Immature natural killer cell (primary cell): ENCODE data around the gene LIPC. TPM values are rescaled to one million over a fixed set of nuclear protein-coding genes. Genes with fewer than 3 reads are reported as not detected.

ENCODE experiments used
- DNase-seq, 3 donors: peaks; one replicate each; pipeline ENCODE4 v3.0.0; 2022; ENCODE audit warnings: mixed read lengths in 1 of 3
- H3K27ac Mint-ChIP-seq, 6 donors: one replicate each; pipeline ENCODE4 v1.8.0; 2020; ENCODE audit warnings: mixed read lengths in 6 of 6, mild to moderate bottlenecking in 5 of 6, inconsistent platforms in 4 of 6, moderate library complexity in 3 of 6
- H3K27me3 Mint-ChIP-seq, 3 donors: one replicate each; pipeline ENCODE4 v1.8.0; 2020 to 2021; ENCODE audit warnings: low read depth in 3 of 3, mild to moderate bottlenecking in 3 of 3, mixed read lengths in 3 of 3, moderate library complexity in 3 of 3, inconsistent platforms in 1 of 3
- H3K36me3 Mint-ChIP-seq, 3 donors: one replicate each; pipeline ENCODE4 v1.8.0; 2020; ENCODE audit warnings: mixed read lengths in 3 of 3, inconsistent platforms in 2 of 3, mild to moderate bottlenecking in 2 of 3
- H3K4me1 Mint-ChIP-seq, 2 donors: one replicate each; pipeline ENCODE4 v1.8.0; 2020; ENCODE audit warnings: inconsistent platforms in 2 of 2, mild to moderate bottlenecking in 2 of 2, mixed read lengths in 2 of 2, moderate library complexity in 1 of 2
- H3K4me3 Mint-ChIP-seq, 5 donors: one replicate each; pipeline ENCODE4 v1.8.0; 2020; ENCODE audit warnings: mild to moderate bottlenecking in 5 of 5, mixed read lengths in 5 of 5, inconsistent platforms in 3 of 5, moderate library complexity in 3 of 5
- H3K9me3 Mint-ChIP-seq, 6 donors: one replicate each; pipeline ENCODE4 v1.8.0; 2020; ENCODE audit warnings: mild to moderate bottlenecking in 6 of 6, mixed read lengths in 6 of 6, inconsistent platforms in 4 of 6, moderate library complexity in 3 of 6
- polyA plus RNA-seq, 3 donors: library from polyadenylated mRNA; unstranded; fragments of 300-500 nt; fragmentation: Illumina TruSeq; gene quantifications; one replicate each; pipeline ENCODE4 v1.2.3, GENCODE V29; 2021

Gene LIPC
- polyA plus RNA-seq, 3 donors from 2014 or later, result 2.4 to 6.8 (median 2.8) TPM

DNA sequence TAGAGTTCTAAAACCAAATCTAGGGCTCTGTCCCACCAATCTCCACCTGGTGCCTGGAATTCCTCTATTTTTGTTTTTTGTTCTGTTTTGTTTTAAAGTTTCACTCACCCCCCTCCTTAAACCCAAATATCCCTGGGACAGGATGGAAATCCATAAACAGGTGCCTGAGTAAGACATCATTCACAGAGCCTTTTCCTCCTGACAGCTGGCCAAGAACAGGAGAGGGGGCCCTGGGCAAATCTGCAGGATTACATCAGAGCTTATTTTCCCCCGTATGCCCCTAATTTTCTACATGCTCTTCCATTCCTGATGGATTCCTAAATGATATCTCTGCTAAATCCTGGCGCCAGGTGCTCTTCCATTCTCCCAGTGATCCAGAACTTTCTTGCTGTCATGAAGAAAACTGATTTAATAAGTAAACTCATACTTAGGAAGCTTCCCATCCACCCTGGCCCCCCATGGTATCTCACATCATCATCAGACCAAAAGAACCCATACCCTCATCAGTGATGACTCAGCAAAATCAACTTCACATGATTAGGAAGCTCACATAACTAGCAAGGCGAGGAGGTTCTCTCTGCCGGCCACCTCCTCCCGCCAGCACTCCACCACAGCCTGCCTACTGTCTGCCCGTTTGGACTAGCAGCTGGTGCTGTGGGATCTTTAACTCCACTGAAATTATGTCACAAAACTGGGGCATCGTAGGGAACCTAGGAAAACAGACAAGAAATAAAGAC lies 61.0 kb downstream of the LIPC start:
- DNase-seq, result no peak
- H3K9me3 Mint-ChIP-seq, result no peaks in the 10 kb centered on the region
- H3K4me3 Mint-ChIP-seq, result no peak overlapping the region
- peaks cover 0 to 4% (median 3%) of the 10 kb centered on the region in 3 donors for H3K36me3 Mint-ChIP-seq
- H3K27ac Mint-ChIP-seq, result peak overlapping the region in 1 of 6 donors; percentile 28
- peaks cover 36 to 49% of the 10 kb centered on the region in 2 donors for H3K4me1 Mint-ChIP-seq
- peaks cover 2 to 5% (median 2%) of the 10 kb centered on the region in 3 donors for H3K27me3 Mint-ChIP-seq

DNA sequence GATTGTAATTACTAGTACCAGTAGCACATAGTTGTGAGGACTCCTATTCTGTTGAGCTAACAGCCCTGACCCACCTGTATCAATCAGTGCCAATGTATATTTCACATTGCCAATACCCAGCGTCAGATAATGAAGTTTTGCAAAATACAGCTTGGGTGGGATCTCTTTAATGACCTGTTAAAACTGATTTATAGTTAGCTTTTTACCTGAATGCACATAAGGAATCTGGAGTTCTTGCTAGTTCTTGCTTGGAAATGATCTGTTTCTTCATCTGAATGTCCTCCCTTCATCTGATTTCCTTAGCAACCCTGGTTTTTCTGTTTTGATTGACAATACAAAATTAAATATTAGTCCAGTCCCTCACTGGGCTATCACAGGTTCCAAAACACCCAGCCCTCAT lies 62.8 kb downstream of the LIPC start:
- peak overlapping the region in 2 of 6 donors; percentile 7 to 64 for H3K27ac Mint-ChIP-seq
- DNase-seq, result no peak
- peaks cover 2 to 5% (median 3%) of the 10 kb centered on the region in 3 donors for H3K27me3 Mint-ChIP-seq
- H3K4me1 Mint-ChIP-seq, result peaks cover 24 to 33% of the 10 kb centered on the region in 2 donors
- no peaks in the 10 kb centered on the region for H3K9me3 Mint-ChIP-seq
- H3K36me3 Mint-ChIP-seq, result peaks cover 0 to 4% (median 0%) of the 10 kb centered on the region in 3 donors
- no peak overlapping the region for H3K4me3 Mint-ChIP-seq

DNA sequence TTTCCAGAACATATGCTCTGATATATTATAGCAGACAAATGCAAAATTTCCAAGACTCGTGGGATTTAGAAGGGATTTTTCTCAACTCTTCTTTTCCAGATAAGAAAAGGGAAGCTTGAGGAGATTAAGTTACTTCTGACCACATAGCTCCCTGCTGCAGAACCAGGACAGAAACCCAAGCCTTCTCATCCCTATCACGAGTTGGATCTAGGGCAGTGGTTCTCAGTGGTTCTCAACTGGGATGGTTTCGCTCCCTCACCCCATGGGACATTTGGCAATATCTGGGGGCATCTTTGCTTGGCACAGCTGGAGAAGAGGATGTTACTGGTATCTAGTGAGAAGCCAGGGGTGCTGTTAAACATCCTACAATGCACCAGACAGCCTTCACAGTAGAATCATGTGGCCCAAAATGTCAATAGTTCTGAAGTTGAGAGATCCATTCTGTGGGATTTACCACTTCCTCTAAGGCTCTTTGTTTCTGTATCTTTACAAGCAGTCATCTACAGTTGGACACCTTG lies 64.2 kb downstream of the LIPC start:
- Mint-ChIP-seq H3K27ac (peak overlapping the region in 4 of 6 donors; percentile 1 to 76 (median 65)), H3K36me3 (peaks cover 0 to 4% (median 0%) of the 10 kb centered on the region in 3 donors), H3K4me3 (peak overlapping the region in 2 of 5 donors; percentile 31 to 42), H3K4me1 (peaks cover 24 to 39% of the 10 kb centered on the region in 2 donors), H3K27me3 (peaks cover 2 to 4% (median 3%) of the 10 kb centered on the region in 3 donors), H3K9me3 (no peaks in the 10 kb centered on the region)
- DNase-seq, result peak in 1 of 3 donors; percentile 15

DNA sequence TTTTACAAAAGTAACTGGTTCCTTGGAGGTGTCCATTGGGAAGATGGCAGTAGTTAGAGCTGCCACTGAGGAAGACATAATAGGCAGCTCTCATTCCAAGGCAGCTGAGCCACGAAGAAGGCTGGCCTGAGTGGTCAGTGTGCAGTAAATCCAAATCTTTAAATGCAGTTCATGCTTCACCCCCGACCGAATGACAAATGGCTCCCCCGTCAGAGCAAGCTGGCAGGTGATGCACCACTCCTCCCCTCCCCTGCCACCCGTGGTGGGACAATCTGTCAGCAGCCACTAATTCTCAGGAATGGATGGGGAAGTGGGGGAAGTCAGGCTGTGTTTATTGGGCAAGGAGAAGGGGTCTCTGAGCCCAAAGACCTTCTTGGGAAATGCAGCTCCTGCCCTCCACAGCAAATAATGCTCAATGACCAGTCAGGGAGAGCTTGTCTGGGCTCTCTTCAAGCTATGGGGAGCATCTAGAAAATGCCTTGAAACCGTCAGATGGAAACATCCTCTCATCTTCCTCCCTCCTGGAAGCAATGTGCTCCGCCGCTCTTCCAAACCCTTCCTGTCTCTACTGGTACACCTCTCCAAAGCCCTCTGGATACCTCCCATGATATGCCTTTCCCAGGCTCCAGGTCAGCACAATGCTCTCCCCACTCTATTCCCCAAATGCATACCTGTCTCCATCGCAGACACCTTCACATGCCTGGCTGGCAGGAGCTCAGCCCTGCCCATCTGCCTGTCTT lies 65.4 kb downstream of the LIPC start:
- no peak for DNase-seq
- Mint-ChIP-seq H3K36me3 (peaks cover 0 to 4% (median 0%) of the 10 kb centered on the region in 3 donors), H3K27me3 (peaks cover 2 to 3% (median 2%) of the 10 kb centered on the region in 3 donors), H3K9me3 (no peaks in the 10 kb centered on the region), H3K4me3 (no peak overlapping the region), H3K4me1 (peaks cover 24 to 38% of the 10 kb centered on the region in 2 donors), H3K27ac (peak overlapping the region in 1 of 6 donors; percentile 60)

DNA sequence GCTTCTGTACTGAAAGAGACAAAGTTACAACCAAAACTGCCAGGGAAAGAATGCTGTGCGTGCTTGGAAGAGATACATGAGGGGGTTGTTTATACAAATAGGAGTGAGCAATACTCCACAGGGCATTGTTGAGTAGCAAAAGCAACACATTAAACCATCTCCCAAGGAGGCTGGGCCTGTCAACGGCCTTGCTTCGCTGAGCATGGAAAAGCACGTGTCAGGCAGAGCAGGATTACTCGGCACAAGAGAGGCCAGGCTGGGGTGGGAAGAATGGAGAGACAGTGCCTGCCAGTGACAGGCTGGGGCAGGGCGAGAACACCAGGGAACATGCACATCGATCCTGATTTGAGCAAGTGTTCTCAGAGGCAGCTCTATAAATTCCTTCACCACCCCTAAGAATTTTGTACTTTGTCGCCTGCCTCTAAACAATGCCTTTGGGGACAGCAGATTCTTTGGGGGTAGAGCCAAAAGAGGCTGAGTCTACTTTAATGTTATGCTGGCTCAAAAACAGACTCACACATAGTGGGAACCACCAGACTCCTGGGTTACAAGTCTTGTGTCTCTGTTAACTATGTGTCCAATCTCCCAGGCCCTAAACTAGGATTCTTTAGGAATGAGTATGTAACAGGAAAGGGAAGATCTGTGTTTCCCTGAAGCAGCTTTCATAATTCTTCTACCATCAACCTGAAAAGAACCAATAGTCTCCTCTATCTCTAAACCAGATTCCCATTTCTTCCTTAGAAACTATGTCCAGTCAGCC lies 67.2 kb downstream of the LIPC start:
- peaks cover 22 to 31% of the 10 kb centered on the region in 2 donors for H3K4me1 Mint-ChIP-seq
- no peak overlapping the region for H3K4me3 Mint-ChIP-seq
- no peak for DNase-seq
- peak overlapping the region in 3 of 6 donors; percentile 8 to 28 (median 18) for H3K27ac Mint-ChIP-seq
- no peaks in the 10 kb centered on the region for H3K9me3 Mint-ChIP-seq
- peaks cover 2% of the 10 kb centered on the region in 3 donors for H3K27me3 Mint-ChIP-seq
- peaks cover 0 to 4% (median 0%) of the 10 kb centered on the region in 3 donors for H3K36me3 Mint-ChIP-seq

GRCh38 chr15:58501006-58501405 lies 69.2 kb downstream of the LIPC start:
- Mint-ChIP-seq H3K27ac (peak overlapping the region in 1 of 6 donors; percentile 62), H3K36me3 (peaks cover 4% of the 10 kb centered on the region in 3 donors), H3K4me3 (no peak overlapping the region), H3K27me3 (peaks cover 0 to 2% (median 2%) of the 10 kb centered on the region in 3 donors), H3K4me1 (peaks cover 17 to 33% of the 10 kb centered on the region in 2 donors), H3K9me3 (no peaks in the 10 kb centered on the region)
- DNase-seq, result no peak

DNA sequence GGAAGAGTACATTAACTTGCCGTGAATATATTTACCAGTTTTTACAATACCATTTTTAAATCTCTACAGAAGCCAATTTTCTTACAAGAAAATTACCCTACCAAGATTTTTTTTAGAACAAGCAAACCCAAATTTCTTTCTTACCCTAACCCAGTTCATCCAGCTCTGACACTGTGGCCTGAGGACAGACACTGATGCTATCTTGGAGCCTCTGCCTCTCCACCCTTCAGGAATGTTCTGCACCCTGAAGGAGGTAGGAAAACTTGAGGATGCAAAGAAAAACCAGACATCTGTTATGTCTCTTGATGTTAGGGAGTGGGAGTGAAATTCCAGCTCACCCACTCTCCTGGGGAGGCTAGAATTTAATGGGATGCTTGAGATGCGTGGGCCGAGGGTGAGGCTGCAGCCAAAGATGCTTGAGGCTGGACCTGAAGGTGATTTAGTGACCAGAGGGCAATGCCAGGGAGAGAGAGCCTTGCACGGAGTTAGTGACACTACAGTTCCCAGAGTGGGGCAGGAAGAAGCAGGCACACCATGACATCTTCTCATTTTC lies 69.9 kb downstream of the LIPC start:
- Mint-ChIP-seq H3K4me1 (peaks cover 19 to 31% of the 10 kb centered on the region in 2 donors), H3K4me3 (no peak overlapping the region), H3K9me3 (no peaks in the 10 kb centered on the region), H3K36me3 (peaks cover 0 to 4% (median 4%) of the 10 kb centered on the region in 3 donors), H3K27ac (no peak overlapping the region), H3K27me3 (peaks cover 0 to 2% (median 2%) of the 10 kb centered on the region in 3 donors)
- DNase-seq, result no peak

- Mint-ChIP-seq H3K4me3 (no peak overlapping the region), H3K36me3 (peaks cover 0 to 4% (median 4%) of the 10 kb centered on the region in 3 donors), H3K27ac (peak overlapping the region in 1 of 6 donors; percentile 28), H3K9me3 (no peaks in the 10 kb centered on the region), H3K4me1 (peaks cover 18 to 26% of the 10 kb centered on the region in 2 donors), H3K27me3 (peaks cover 0 to 2% (median 2%) of the 10 kb centered on the region in 3 donors)
- DNase-seq, result no peak
These were observed 71.6 kb downstream of the LIPC start for GRCh38 chr15:58503139-58504027.

DNA sequence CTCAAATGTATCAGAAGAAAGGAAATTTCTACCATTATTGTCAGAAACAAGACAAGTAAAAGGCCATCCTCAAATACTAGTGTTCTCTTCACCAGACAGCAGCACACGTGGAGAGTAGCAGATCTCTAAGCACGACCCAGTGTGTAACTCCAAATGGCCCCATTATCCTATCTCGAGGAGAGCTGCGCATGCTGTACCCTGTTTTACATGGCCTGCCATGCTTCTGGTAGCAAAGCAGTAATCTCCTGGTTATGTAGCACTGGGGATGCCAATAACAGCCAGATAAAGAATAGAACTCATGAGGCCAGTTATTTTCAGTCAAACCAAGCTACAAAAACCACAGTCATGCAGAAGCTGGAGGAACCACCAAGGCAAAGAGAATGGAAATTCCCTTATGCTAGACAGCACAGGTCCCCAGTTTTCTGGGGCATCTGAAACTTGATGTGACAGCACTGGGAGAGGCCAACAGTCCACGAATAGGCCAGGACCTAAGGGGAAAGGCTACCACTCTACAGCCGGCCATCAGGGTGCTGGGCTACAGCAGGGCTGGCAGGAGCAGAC lies 73.0 kb downstream of the LIPC start:
- Mint-ChIP-seq H3K4me1 (peaks cover 18 to 26% of the 10 kb centered on the region in 2 donors), H3K27me3 (peaks cover 2% of the 10 kb centered on the region in 3 donors), H3K4me3 (no peak overlapping the region), H3K9me3 (peaks cover 0 to 2% (median 0%) of the 10 kb centered on the region in 6 donors), H3K36me3 (peaks cover 0 to 4% (median 4%) of the 10 kb centered on the region in 3 donors), H3K27ac (peak overlapping the region in 3 of 6 donors; percentile 9 to 58 (median 37))
- no peak for DNase-seq

- Mint-ChIP-seq H3K27ac (peak overlapping the region in 2 of 6 donors; percentile 43 to 79), H3K4me3 (no peak overlapping the region)
These were observed 73.8 kb downstream of the LIPC start for GRCh38 chr15:58505581-58505980.

DNA sequence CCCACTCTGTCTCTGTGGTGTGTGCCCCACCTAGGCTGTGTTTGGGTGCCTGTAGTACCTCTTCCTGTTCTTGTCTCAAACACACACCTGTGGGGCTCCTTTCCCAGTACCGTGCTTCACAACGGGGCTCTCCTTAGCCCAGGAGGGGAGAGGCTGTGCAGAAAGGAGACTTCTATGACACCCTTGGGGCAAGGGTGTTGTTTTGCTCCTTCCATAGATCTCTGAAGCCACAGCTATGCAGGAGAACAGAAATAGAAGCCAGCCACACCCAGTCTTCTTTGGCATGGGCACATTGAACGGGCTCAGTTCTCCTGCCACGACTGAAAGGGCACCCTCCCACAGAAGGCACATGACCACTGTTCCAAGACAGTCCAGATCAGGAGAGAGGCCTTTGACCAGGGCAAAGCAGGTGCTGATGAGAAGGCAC lies 74.3 kb downstream of the LIPC start:
- H3K36me3 Mint-ChIP-seq, result peaks cover 0 to 4% (median 4%) of the 10 kb centered on the region in 3 donors
- DNase-seq, result no peak
- peaks cover 2% of the 10 kb centered on the region in 3 donors for H3K27me3 Mint-ChIP-seq
- H3K27ac Mint-ChIP-seq, result peak overlapping the region in 3 of 6 donors; percentile 13 to 43 (median 31)
- no peak overlapping the region for H3K4me3 Mint-ChIP-seq
- peaks cover 0 to 2% (median 0%) of the 10 kb centered on the region in 6 donors for H3K9me3 Mint-ChIP-seq
- peaks cover 16 to 19% of the 10 kb centered on the region in 2 donors for H3K4me1 Mint-ChIP-seq

More at GRCh38 chr15:58505581-58505980, 73.8 kb downstream of the LIPC start:
- no peak for DNase-seq
- Mint-ChIP-seq H3K4me1 (peaks cover 18 to 24% of the 10 kb centered on the region in 2 donors), H3K36me3 (peaks cover 0 to 4% (median 4%) of the 10 kb centered on the region in 3 donors), H3K9me3 (peaks cover 0 to 2% (median 0%) of the 10 kb centered on the region in 6 donors), H3K27me3 (peaks cover 2% of the 10 kb centered on the region in 3 donors)
